Neural cell (in vitro differentiated cells): Measurements from ENCODE around the gene JDP2.

Experiments used
- EP300 ChIP-seq: fragments of 450-650 bp; conservative IDR thresholded peaks from 2 replicates; pipeline ENCODE4 v1.6.1; 2014; ENCODE audit warnings: antibody characterized with exemption, mild to moderate bottlenecking, moderate library complexity; ENCODE audit not compliant: poor library complexity, severe bottlenecking
- EZH2 ChIP-seq: fragments of 200-600, 300-800 bp; shearing (Covaris generic), sonication (generic); IDR thresholded peaks from 2 replicates; pipeline ENCODE4 v1.6.1; 2014; ENCODE audit warnings: antibody characterized with exemption, low read length, borderline replicate concordance, mild to moderate bottlenecking; ENCODE audit not compliant: insufficient read depth, poor library complexity, severe bottlenecking
- MXI1 ChIP-seq: fragments of 450-650 bp; conservative IDR thresholded peaks from 2 replicates; pipeline ENCODE4 v1.6.1; 2014; ENCODE audit warnings: antibody characterized with exemption, mild to moderate bottlenecking; ENCODE audit not compliant: poor library complexity, severe bottlenecking
- POLR2AphosphoS5 ChIP-seq: IDR thresholded peaks from 2 replicates; pipeline ENCODE4 v1.6.1; 2012
- RAD21 ChIP-seq: fragments of 450-650 bp; conservative IDR thresholded peaks from 2 replicates; pipeline ENCODE4 v1.6.1; 2014; ENCODE audit warnings: antibody characterized with exemption, mild to moderate bottlenecking, moderate library complexity
- TF ChIP-seq, protein P1 (sequence below): fragments of 450-650 bp; IDR thresholded peaks from 2 replicates; pipeline ENCODE4 v1.5.1; 2014; ENCODE audit warnings: antibody characterized with exemption, mild to moderate bottlenecking, moderate library complexity; ENCODE audit not compliant: poor library complexity, severe bottlenecking
- TF ChIP-seq, protein P2 (sequence below): IDR thresholded peaks from 2 replicates; pipeline ENCODE4 v1.6.1; 2012; ENCODE audit warnings: borderline replicate concordance

DNA sequence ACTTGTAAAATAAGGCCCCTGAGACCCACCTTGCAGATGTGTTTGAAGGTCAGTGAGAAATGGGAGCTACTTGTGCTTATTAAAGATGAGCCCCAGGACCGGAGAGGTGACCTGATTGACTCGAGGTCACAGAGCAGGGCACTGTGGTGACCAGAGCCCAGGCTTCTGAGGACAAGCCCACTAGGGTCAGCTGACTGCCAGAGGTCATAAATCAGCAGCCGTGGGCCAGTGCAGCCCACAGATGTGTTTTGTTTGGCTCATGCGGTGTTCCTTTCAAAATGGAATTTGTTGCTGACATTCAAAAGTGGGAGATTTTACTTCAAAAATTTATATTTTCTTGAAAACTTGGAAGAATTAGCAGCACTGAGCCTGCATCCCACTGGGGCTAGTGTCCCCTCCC lies 24.5 kb downstream of the JDP2 start:
- TF ChIP-seq, protein P1, sequence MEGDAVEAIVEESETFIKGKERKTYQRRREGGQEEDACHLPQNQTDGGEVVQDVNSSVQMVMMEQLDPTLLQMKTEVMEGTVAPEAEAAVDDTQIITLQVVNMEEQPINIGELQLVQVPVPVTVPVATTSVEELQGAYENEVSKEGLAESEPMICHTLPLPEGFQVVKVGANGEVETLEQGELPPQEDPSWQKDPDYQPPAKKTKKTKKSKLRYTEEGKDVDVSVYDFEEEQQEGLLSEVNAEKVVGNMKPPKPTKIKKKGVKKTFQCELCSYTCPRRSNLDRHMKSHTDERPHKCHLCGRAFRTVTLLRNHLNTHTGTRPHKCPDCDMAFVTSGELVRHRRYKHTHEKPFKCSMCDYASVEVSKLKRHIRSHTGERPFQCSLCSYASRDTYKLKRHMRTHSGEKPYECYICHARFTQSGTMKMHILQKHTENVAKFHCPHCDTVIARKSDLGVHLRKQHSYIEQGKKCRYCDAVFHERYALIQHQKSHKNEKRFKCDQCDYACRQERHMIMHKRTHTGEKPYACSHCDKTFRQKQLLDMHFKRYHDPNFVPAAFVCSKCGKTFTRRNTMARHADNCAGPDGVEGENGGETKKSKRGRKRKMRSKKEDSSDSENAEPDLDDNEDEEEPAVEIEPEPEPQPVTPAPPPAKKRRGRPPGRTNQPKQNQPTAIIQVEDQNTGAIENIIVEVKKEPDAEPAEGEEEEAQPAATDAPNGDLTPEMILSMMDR: no peak
- TF ChIP-seq EZH2 (no peak), POLR2AphosphoS5 (no peak), MXI1 (no peak), RAD21 (no peak), EP300 (no peak)
- TF ChIP-seq, protein P2, sequence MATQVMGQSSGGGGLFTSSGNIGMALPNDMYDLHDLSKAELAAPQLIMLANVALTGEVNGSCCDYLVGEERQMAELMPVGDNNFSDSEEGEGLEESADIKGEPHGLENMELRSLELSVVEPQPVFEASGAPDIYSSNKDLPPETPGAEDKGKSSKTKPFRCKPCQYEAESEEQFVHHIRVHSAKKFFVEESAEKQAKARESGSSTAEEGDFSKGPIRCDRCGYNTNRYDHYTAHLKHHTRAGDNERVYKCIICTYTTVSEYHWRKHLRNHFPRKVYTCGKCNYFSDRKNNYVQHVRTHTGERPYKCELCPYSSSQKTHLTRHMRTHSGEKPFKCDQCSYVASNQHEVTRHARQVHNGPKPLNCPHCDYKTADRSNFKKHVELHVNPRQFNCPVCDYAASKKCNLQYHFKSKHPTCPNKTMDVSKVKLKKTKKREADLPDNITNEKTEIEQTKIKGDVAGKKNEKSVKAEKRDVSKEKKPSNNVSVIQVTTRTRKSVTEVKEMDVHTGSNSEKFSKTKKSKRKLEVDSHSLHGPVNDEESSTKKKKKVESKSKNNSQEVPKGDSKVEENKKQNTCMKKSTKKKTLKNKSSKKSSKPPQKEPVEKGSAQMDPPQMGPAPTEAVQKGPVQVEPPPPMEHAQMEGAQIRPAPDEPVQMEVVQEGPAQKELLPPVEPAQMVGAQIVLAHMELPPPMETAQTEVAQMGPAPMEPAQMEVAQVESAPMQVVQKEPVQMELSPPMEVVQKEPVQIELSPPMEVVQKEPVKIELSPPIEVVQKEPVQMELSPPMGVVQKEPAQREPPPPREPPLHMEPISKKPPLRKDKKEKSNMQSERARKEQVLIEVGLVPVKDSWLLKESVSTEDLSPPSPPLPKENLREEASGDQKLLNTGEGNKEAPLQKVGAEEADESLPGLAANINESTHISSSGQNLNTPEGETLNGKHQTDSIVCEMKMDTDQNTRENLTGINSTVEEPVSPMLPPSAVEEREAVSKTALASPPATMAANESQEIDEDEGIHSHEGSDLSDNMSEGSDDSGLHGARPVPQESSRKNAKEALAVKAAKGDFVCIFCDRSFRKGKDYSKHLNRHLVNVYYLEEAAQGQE: no peak
